ENCODE results near the gene COQ8B.
A peak's percentile ranks its signal among the peaks of the same experiment; 100 is the strongest.

The COQ8B gene

DNA sequence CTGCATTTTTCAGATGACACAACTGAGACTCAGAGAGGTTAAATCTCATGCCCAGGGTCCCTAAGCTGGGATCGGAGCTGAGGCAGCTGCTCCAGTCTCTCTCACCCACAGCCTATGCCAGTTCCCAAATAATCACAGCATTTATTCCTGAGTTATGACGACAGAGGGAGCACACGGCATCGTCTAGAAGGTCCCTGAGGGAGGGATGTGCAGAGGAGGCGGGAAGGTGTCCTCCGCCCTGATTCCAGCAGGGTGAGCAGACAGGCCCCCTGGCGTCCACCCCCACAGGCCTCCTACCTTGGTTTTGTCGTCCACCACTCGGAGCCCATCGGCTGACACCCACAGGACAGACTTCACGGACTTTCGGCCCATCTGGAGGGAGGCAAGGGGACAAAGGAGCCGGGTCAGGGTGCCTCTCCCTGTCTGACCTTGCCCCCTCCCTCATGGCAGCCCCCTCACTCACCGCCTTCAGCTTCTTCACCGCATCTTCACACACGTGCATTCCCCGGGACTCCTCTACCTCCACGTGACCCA lies 34.2 kb downstream of the COQ8B start:
- no peak for DNase-seq (ENCODE audit: low read depth in 2 of 2)
- TF ChIP-seq, protein P1, sequence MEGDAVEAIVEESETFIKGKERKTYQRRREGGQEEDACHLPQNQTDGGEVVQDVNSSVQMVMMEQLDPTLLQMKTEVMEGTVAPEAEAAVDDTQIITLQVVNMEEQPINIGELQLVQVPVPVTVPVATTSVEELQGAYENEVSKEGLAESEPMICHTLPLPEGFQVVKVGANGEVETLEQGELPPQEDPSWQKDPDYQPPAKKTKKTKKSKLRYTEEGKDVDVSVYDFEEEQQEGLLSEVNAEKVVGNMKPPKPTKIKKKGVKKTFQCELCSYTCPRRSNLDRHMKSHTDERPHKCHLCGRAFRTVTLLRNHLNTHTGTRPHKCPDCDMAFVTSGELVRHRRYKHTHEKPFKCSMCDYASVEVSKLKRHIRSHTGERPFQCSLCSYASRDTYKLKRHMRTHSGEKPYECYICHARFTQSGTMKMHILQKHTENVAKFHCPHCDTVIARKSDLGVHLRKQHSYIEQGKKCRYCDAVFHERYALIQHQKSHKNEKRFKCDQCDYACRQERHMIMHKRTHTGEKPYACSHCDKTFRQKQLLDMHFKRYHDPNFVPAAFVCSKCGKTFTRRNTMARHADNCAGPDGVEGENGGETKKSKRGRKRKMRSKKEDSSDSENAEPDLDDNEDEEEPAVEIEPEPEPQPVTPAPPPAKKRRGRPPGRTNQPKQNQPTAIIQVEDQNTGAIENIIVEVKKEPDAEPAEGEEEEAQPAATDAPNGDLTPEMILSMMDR (IDR thresholded peaks at IDR 0.05; ENCODE audit: low read depth, low read length), result no peak

DNA sequence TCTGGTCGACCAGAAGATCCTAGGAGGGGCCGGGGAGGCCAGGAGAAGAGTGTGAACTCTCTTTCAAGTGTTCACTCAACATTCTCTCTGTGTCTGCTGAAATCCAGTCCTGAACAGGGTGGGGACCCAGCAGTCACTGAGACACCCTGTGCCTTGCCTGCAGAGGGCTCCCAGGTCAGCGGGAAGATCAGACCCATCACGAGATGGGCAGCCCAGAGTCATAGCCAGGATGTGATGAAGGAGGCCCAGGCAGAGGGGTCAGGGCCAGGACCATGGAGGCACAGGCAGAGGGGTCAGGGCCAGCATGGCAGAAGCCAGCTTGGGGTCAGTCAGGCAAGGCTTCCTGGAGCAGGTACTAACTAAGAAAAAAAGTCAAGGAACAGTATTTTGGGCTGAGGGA lies 35.6 kb downstream of the COQ8B start:
- no peak overlapping the region for H3K4me3 ChIP-seq (replicated peaks in 1 of 2; ENCODE audit: low read depth in 2 of 2, low read length in 2 of 2)
- DNase-seq (ENCODE audit: low read depth in 2 of 2), result no peak
- TF ChIP-seq, protein P1 (IDR thresholded peaks at IDR 0.05; ENCODE audit: low read depth, low read length), result no peak

More for the DNA sequence above, 34.2 kb downstream of the COQ8B start:
- no peak overlapping the region for H3K4me3 ChIP-seq (replicated peaks in 1 of 2; ENCODE audit: low read depth in 2 of 2, low read length in 2 of 2)

DNA sequence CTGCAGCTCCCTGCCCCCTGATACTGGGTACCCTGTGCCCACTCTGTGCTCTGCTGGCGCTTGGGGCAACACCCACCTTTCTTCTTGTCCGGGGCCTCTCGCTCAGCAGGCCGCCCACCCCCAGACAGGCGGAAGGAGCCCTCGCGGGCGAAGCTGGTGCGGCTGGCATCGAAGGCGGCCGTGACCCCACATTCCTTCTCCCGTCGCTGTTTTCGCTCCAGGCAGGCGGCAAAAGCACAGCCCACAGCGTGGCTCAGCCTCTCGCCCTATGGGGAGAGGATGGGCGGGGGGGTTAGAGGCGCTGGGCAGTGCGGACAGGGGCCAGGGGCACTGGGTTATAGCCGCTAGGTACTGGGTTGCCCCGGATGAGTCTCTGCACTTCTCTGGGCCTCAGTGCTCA lies 39.5 kb downstream of the COQ8B start:
- TF ChIP-seq, protein P1 (IDR thresholded peaks at IDR 0.05; ENCODE audit: low read depth, low read length), result no peak
- H3K4me3 ChIP-seq (replicated peaks in 1 of 2; ENCODE audit: low read depth in 2 of 2, low read length in 2 of 2), result no peak overlapping the region
- DNase-seq (ENCODE audit: low read depth in 2 of 2), result no peak

DNA sequence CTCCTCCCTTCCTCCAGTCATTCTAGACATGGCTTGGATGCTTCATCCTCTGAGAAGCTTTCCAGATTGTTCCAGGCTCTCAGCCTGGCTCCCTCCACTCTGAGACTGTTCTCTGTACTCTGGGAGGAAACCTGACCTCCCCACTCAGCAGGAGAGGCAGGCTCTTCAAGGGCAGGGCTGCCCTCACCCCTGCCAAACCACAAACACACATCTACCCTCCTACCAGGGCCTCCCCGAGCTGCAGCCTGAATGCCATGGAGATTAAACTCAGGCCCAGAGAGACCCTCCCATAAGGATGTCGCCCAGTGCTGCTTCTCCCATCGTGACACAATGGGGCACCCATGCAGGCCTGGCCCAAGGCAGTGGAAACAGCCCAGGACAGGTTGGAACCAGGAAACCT lies 42.4 kb downstream of the COQ8B start:
- DNase-seq (ENCODE audit: low read depth in 2 of 2), result peak in 1 of 2 donors; percentile 59
- H3K4me3 ChIP-seq (replicated peaks in 1 of 2; ENCODE audit: low read depth in 2 of 2, low read length in 2 of 2), result no peak overlapping the region
- TF ChIP-seq, protein P1 (IDR thresholded peaks at IDR 0.05; ENCODE audit: low read depth, low read length), result no peak

DNA sequence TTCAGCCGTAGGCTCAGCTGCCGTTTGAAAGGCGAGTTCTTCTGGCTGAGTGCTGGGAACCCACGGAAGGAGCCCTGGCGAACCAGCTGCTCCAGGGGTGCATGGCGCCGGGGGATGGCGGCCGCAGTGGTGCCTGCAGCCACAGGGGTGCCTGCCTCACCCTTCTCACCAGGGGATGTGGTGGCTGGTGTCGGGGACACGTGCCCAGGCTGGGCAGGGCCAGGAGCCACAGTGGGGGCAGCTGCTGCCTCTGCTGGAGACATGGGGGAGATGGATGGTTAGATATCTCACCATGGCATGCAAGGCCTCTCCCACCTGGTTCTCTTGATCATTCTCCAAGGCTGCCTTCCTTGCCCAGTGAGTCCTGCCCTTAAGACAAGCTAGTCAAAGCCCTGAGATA lies 43.3 kb downstream of the COQ8B start:
- no peak for DNase-seq (ENCODE audit: low read depth in 2 of 2)
- TF ChIP-seq, protein P1 (IDR thresholded peaks at IDR 0.05; ENCODE audit: low read depth, low read length), result no peak
- H3K4me3 ChIP-seq (replicated peaks in 1 of 2; ENCODE audit: low read depth in 2 of 2, low read length in 2 of 2), result no peak overlapping the region

DNA sequence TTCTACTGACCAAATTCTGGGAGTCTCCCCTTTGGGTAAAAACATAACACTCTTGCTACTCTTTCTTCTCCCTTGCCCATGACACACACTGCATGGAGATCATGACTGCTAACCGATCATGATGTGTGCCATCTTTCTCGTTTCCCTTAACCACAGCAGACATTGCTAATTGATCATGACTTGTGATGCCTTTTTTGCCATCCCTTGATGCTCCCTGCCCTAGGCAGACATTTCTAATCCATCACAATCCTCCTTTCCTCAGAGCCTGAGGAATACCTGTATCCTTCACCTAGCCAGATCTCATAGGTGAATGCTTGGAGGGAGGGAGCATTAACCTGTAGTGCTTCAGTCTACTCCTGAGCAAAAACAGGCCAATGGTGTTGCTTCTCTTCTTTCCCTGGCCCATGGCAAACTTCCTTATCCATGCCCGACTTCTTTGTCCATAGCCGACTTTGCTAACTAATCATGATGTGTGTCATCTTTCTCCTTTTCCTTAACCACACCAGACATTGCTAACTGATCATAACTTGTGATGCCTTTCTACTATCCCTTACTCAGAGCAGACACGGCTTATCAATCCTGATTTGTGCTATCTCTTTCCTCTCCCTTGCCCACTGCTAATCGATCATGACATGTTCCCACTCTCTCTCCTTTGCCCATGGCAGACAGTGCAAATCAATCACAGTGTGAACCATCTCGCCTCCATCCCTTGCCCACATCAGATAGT lies 44.0 kb downstream of the COQ8B start:
- TF ChIP-seq, protein P1 (IDR thresholded peaks at IDR 0.05; ENCODE audit: low read depth, low read length), result no peak
- no peak overlapping the region for H3K4me3 ChIP-seq (replicated peaks in 1 of 2; ENCODE audit: low read depth in 2 of 2, low read length in 2 of 2)
- DNase-seq (ENCODE audit: low read depth in 2 of 2), result no peak

All from cardiac fibroblast (primary cell).